ENCODE results near the gene FREM1. TPM values are rescaled to one million over a fixed set of nuclear protein-coding genes. Genes with fewer than 3 reads are reported as not detected.
A peak's percentile ranks its signal among the peaks of the same experiment; 100 is the strongest.

The FREM1 gene
- total RNA-seq, 1 experiment from 2014 or later: 0.43 TPM

DNA sequence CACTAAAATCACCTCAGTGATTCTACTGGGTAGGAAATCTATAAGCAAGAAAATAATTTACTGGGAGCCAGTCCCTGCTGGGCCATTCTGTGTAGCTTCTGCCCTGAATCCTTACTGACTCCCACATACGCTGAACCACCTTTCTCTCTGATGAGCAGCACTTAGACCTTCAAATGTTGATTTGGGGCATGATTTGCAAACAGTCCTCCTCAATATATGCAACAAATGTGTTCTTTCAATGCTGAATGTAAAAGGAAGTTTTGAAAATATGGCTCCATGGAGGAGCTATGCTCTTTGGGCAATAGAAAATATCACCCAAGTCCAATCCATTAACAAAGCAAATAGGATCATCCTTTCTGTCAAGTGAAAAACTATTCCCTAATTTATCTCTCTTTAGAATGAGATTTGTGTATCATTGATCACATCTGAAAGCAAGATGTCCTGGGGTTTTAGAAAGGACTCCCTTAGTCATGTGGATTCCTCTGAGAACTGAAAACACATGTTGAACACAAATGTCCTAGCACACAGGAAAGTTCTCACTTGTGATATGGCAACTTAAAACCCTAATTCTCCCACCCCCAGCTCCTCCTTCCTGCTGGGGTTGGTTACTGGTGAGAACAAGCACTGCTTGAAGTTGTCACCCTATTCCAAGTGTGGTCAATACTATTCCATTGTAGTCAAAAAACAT lies 178.8 kb downstream of the FREM1 start:
- H3K27me3 ChIP-seq: peaks cover 35% of the 10 kb centered on the region
- DNase-seq: no peak
- H3K36me3 ChIP-seq: no peaks in the 10 kb centered on the region
- no peak overlapping the region for H3K4me3 ChIP-seq
- H3K9me3 ChIP-seq: no peaks in the 10 kb centered on the region

DNA sequence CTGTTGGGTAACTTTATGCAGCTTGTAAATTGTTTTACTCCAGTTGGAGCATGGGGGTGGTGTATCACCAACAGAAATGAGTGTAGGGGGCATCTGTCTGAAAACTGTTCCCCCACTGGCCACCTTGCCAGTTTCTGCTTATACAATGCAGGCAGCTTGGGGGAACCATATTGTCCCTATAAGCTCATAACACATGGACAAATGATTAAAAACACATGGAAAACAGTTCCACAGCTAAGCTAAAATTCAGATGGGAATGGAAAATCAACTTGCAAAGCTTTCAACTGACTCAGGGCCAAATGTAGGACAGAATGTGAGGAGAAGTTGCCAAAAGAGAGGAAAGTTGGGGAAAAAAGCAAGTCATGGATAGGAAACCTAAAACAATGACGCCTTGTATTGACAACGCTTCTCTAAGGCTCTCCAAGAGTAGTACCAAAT lies 179.7 kb downstream of the FREM1 start:
- H3K9me3 ChIP-seq: no peaks in the 10 kb centered on the region
- no peaks in the 10 kb centered on the region for H3K36me3 ChIP-seq
- no peak overlapping the region for H3K4me3 ChIP-seq
- peaks cover 31% of the 10 kb centered on the region for H3K27me3 ChIP-seq
- DNase-seq: no peak

GRCh38 chr9:14723301-14723700 lies 186.9 kb downstream of the FREM1 start:
- H3K9me3 ChIP-seq: no peaks in the 10 kb centered on the region
- no peak for DNase-seq
- peaks cover 73% of the 10 kb centered on the region for H3K27me3 ChIP-seq
- H3K36me3 ChIP-seq: no peaks in the 10 kb centered on the region
- H3K4me3 ChIP-seq: no peak overlapping the region

DNA sequence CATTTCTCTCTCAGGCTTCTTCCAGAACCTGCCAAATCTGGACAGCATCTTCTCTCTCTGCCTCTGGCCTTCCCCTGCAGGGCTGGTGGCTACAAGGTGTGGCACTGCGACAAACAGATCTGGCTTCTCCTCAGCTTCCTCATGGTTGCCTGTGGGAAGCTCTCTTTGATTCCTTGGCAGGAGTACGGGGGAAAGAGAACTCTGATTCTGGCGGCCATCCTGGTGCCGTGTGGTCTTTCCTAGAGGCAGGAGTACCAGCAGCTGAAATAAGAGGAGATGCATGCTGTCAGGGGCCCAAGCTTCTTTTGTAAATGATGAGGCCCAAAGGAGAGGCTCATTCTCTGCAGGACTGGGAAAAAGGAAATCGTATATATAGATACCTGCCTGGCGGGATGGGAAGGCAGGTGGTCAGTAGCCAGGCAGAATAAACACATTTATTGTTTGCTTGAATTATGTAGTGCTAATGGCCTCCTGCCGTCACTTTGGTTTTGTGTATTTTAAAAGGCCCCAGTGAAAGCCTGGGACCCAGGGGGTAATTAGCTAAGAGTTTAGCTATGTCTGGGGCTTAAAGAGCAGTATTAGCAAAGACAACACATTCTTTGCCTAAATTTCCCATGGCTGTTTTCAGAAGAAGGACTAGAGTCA lies 187.7 kb downstream of the FREM1 start, which contains the start of gene CER1:
TSS of gene CER1 (minus strand) at position 343 of the 645 bp plus-strand sequence. CDS start at position 282, 61 bp downstream.
- H3K27me3 ChIP-seq: peaks cover 81% of the 10 kb centered on the region
- no peak for DNase-seq
- H3K4me3 ChIP-seq: no peak within 1 kb of the TSS

GRCh38 chr9:14719231-14719923 lies 190.9 kb downstream of the FREM1 start:
- Histone ChIP-seq H3K9me3 (no peaks in the 10 kb centered on the region), H3K4me3 (no peak overlapping the region), H3K27me3 (peaks cover 84% of the 10 kb centered on the region), H3K36me3 (no peaks in the 10 kb centered on the region)
- no peak for DNase-seq

More for the DNA sequence above, 187.7 kb downstream of the FREM1 start, which contains the start of gene CER1:
- H3K9me3 ChIP-seq: no peaks in the 10 kb centered on the region
- no peaks in the 10 kb centered on the region for H3K36me3 ChIP-seq

DNA sequence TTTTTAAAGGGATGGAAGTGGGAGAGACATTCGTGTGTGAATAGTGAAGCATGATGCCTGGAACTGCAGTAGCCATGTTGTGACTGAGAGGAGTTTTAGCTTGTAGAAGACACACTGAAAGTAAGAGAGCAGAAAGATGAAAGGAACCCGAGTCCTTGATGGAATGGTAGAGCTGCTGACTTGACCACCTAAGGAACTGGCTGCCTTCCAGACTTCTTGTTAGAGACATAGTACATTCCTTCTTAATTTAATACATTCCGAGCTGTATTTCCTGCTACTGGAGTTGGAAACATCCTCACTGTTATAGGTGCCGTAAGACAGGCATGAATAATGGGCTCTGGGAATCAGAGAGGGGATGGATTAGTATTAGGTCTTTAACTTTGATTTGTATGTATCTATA lies 195.1 kb downstream of the FREM1 start:
- peaks cover 44% of the 10 kb centered on the region for H3K27me3 ChIP-seq
- peaks cover 6% of the 10 kb centered on the region for H3K9me3 ChIP-seq
- H3K4me3 ChIP-seq: no peak overlapping the region
- no peaks in the 10 kb centered on the region for H3K36me3 ChIP-seq
- DNase-seq: no peak

- Histone ChIP-seq H3K27me3 (peaks cover 26% of the 10 kb centered on the region), H3K4me3 (no peak overlapping the region), H3K9me3 (peaks cover 24% of the 10 kb centered on the region), H3K36me3 (no peaks in the 10 kb centered on the region)
- no peak for DNase-seq
Measured at GRCh38 chr9:14713187-14713767, 197.0 kb downstream of the FREM1 start.

- DNase-seq: peak; percentile 77
- no peaks in the 10 kb centered on the region for H3K36me3 ChIP-seq
- peaks cover 1% of the 10 kb centered on the region for H3K27me3 ChIP-seq
Measured at GRCh38 chr9:14710804-14711203, 199.4 kb downstream of the FREM1 start.

GRCh38 chr9:14706530-14707140 lies 203.6 kb downstream of the FREM1 start:
- no peaks in the 10 kb centered on the region for H3K36me3 ChIP-seq
- no peak for DNase-seq
- H3K27me3 ChIP-seq: peaks cover 5% of the 10 kb centered on the region
- peaks cover 74% of the 10 kb centered on the region for H3K9me3 ChIP-seq
- no peak overlapping the region for H3K4me3 ChIP-seq

More at GRCh38 chr9:14710804-14711203, 199.4 kb downstream of the FREM1 start:
- Histone ChIP-seq H3K4me3 (no peak overlapping the region), H3K9me3 (peaks cover 49% of the 10 kb centered on the region)

DNA sequence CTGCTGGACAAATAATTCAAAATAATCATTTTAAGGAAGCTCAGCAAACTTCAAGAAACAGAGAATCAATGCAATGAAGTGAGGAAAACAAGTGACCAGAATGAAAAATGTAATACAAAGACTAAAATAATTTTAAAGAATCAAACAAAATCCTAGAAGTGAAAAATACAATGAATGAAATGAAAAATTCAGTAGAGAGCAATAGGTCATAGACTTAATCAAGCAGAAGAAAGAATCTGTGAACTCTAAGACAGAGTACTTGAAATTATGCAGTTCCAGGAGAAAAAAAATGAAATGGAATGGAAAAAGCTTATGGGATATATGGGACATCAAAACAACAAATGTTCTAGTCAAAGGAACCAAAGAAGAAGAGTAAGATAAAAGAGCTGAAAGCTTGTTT lies 205.1 kb downstream of the FREM1 start:
- DNase-seq: no peak
- Histone ChIP-seq H3K9me3 (peaks cover 67% of the 10 kb centered on the region), H3K4me3 (no peak overlapping the region), H3K27me3 (peaks cover 21% of the 10 kb centered on the region), H3K36me3 (no peaks in the 10 kb centered on the region)

DNA sequence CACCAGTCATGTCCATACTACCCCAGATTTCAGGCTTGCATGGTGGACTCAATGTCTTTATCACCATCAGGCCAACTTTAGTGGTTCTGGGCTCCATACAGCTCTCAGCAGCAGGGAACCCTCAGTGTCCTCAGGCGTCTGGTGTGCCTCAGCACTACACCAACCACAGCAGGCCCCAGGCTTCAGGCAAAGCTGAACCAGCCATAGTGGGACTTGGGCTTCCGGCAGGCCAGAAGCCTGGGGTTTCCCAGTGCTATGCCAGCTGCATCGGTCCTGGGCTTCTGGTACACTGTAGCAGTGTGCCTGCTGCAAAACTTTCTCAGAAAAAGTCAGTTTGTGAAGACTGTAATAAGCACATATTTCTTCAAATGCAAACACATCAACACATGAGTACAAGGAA lies 205.9 kb downstream of the FREM1 start:
- peaks cover 59% of the 10 kb centered on the region for H3K9me3 ChIP-seq
- no peak for DNase-seq
- no peak overlapping the region for H3K4me3 ChIP-seq
- no peaks in the 10 kb centered on the region for H3K36me3 ChIP-seq
- H3K27me3 ChIP-seq: peaks cover 29% of the 10 kb centered on the region

DNA sequence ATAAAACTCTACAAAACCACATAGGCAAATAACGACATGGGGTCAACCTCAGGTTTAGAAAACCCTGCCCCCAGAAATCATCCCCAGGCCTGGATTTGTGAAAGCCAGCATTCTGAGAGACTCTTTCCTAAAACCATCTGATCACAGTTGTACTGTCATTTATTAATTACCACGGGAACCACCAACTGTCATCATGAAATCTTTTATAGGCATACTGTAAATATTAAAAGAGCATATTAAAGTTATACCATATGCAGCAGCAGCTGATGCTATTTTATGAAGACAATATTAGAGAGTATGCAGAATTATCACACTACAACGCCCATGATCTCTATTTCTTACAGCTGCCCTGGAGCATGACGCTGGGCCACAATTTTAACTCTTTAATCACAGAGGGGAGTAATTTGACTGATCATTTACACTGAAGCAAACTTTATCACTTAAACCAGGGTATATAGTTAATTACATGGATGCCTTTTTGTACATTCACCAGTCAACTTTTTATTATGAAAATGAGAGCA lies 208.0 kb downstream of the FREM1 start:
- DNase-seq: no peak
- Histone ChIP-seq H3K27me3 (peaks cover 46% of the 10 kb centered on the region), H3K9me3 (peaks cover 39% of the 10 kb centered on the region), H3K4me3 (no peak overlapping the region), H3K36me3 (no peaks in the 10 kb centered on the region)

DNA sequence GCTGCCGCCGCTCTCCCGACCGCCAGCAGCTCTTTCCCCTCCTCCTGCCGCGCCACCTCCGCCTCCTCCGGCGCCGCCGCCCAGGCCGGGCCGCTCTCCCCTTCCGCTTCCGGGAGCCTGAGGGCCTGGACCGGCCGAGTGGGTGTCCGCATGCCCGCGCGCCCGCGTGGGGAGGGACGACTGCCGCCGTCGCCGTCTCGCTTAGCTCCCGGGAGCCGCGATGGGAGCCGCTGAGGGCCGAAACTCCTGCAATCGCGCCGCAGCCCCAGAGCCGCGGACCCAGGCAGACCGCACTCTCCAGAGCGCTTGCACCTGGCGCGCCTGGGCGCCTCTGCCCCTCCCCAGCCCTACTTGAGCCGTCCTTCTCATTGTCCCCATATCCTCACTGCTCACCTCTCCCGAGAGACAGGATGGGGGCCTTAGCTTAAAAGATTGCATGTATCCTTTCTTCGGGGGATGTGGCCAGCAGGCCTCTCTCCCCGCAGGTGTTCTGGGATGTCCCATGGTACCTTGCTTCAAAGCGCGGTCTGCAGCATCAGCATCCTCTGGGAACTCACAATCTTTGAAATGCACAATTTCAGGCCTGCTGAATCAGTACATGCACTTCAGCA lies 216.9 kb downstream of the FREM1 start, which contains the start of gene ZDHHC21:
TSS of gene ZDHHC21 (minus strand) at position 182 of the 611 bp plus-strand sequence. CDS start 19,092 bp downstream, outside the sequence.
- peak within 1 kb of the TSS; percentile 76 for H3K4me3 ChIP-seq
- DNase-seq: peak; percentile 100
- peaks cover 20% of the 10 kb centered on the region for H3K27me3 ChIP-seq
- peaks cover 31% of the 10 kb centered on the region for H3K36me3 ChIP-seq
- no peaks in the 10 kb centered on the region for H3K9me3 ChIP-seq

GRCh38 chr9:14692470-14693250 lies 217.6 kb downstream of the FREM1 start:
- Histone ChIP-seq H3K27me3 (peaks cover 13% of the 10 kb centered on the region), H3K36me3 (peaks cover 38% of the 10 kb centered on the region), H3K4me3 (peak overlapping the region; percentile 76), H3K9me3 (no peaks in the 10 kb centered on the region)
- peak; percentile 95 for DNase-seq
